CD4-positive, alpha-beta memory T cell (primary cell): ENCODE results near the gene ZMYM1. TPM values are rescaled to one million over a fixed set of nuclear protein-coding genes. Genes with fewer than 3 reads are reported as not detected.
"Not testable (repeated sequence)": the region's sequence is repeated elsewhere in the genome, so short reads cannot be mapped to it uniquely, and the experiment has no call there.

Experiments used
- CTCF ChIA-PET: fragments of 350-600 bp; sonication (Branson Sonifier 250); formaldehyde crosslinking; loops from one replicate; lab custom pipeline; 2021; ENCODE audit warnings: inconsistent platforms; ENCODE audit not compliant: partially characterized antibody; lab: Charles Lee
- POLR2A ChIA-PET: fragments of 350-600 bp; sonication (Branson Sonifier 250); formaldehyde crosslinking; loops from one replicate; lab custom pipeline; 2021; ENCODE audit not compliant: partially characterized antibody; lab: Charles Lee
- DNase-seq, 5 donors: peaks; one replicate each; pipeline versions ENCODE4 v3.0.0 to v3.0.0-alpha.2; 2020 to 2022; ENCODE audit warnings: mixed read lengths in 1 of 5
- H3K27ac ChIP-seq: one replicate; pipeline ENCODE4 v1.7.0; 2013; ENCODE audit warnings: low read depth, low read length
- H3K27me3 ChIP-seq: 2 replicates; pipeline ENCODE4 v1.7.0; 2013; ENCODE audit warnings: mild to moderate bottlenecking, low read length, moderate library complexity; ENCODE audit not compliant: insufficient read depth
- H3K36me3 ChIP-seq: 2 replicates; pipeline ENCODE4 v1.7.0; 2013; ENCODE audit warnings: mild to moderate bottlenecking, low read length, moderate library complexity; ENCODE audit not compliant: insufficient read depth
- H3K4me1 ChIP-seq: 2 replicates; pipeline ENCODE4 v1.7.0; 2013; ENCODE audit warnings: mild to moderate bottlenecking, low read length, moderate library complexity; ENCODE audit not compliant: insufficient read depth
- H3K4me3 ChIP-seq, 2 donors: one replicate each; pipeline ENCODE4 v1.7.0; 2013; ENCODE audit warnings: low read length in 2 of 2, mild to moderate bottlenecking in 1 of 2
- H3K9me3 ChIP-seq, 2 donors: one replicate each; pipeline ENCODE4 v1.7.0; 2013; ENCODE audit warnings: low read length in 2 of 2, control low read depth in 1 of 2; ENCODE audit not compliant: control insufficient read depth in 1 of 2
- H3K27ac Mint-ChIP-seq, 7 donors: one replicate each; pipeline ENCODE4 v1.8.0; 2020 to 2021; ENCODE audit warnings: mixed read lengths in 7 of 7, mild to moderate bottlenecking in 6 of 7, inconsistent platforms in 3 of 7, moderate library complexity in 3 of 7
- H3K27me3 Mint-ChIP-seq, 2 donors: one replicate each; pipeline ENCODE4 v1.8.0; 2020 to 2021; ENCODE audit warnings: mixed read lengths in 2 of 2
- H3K36me3 Mint-ChIP-seq, 2 donors: one replicate each; pipeline ENCODE4 v1.8.0; 2020 to 2021; ENCODE audit warnings: mixed read lengths in 2 of 2, inconsistent platforms in 1 of 2, mild to moderate bottlenecking in 1 of 2
- H3K4me1 Mint-ChIP-seq, 4 donors: one replicate each; pipeline ENCODE4 v1.8.0; 2020 to 2021; ENCODE audit warnings: mixed read lengths in 4 of 4, mild to moderate bottlenecking in 1 of 4
- H3K4me3 Mint-ChIP-seq, 8 donors: one replicate each; pipeline ENCODE4 v1.8.0; 2020 to 2021; ENCODE audit warnings: mixed read lengths in 8 of 8, mild to moderate bottlenecking in 7 of 8, moderate library complexity in 6 of 8, inconsistent platforms in 3 of 8
- H3K9me3 Mint-ChIP-seq, 8 donors: one replicate each; pipeline ENCODE4 v1.8.0; 2020 to 2021; ENCODE audit warnings: mixed read lengths in 8 of 8, mild to moderate bottlenecking in 5 of 8, inconsistent platforms in 3 of 8, moderate library complexity in 1 of 8
- intact Hi-C: fragments of 100-400 bp; cut with micrococcal nuclease; formaldehyde crosslinking; loops from one replicate; pipeline ENCODE4 v1.15.1; 2023
- polyA plus RNA-seq, 2 donors: library from polyadenylated mRNA; unstranded; fragments of 300-500 nt; fragmentation: Illumina TruSeq; gene quantifications; one replicate each; pipeline ENCODE4 v1.2.3, GENCODE V29; 2021
- total RNA-seq, 2 experiments: library from RNA; stranded (reverse); gene quantifications; one replicate each; pipeline ENCODE4 v1.2.3, GENCODE V29; 2021

Gene ZMYM1
- total and polyA plus RNA-seq, 4 experiments from 2014 or later: 10.0 to 25.9 (median 18.9) TPM

DNA sequence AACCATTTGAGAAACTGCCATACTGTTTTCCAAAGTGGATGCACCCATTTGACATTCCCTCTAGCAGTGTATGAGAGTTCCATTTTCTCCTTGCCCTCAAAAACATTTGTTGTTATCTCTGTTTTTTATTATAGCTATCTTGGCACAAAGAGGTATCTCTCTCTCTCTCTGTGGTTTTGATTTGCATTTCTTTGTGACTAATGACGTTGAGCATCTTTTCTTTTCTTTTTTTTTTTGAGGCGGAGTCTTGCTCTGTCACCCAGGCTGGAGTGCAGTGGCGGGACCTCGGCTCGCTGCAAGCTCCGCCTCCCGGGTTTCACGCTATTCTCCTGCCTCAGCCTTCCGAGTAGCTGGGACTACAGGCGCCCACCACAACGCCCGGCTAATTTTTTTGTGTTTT lies 30.1 kb upstream of the ZMYM1 start:
- CTCF ChIA-PET: no interaction called here
- no peaks in the 10 kb centered on the region for H3K4me1 Mint-ChIP-seq
- no peaks in the 10 kb centered on the region for H3K9me3 Mint-ChIP-seq
- H3K27ac Mint-ChIP-seq: no peak overlapping the region
- intact Hi-C loops: no loop called here
- H3K4me3 ChIP-seq: no peak overlapping the region
- H3K36me3 ChIP-seq: no peaks in the 10 kb centered on the region
- no peaks in the 10 kb centered on the region for H3K4me1 ChIP-seq
- H3K27me3 ChIP-seq: no peaks in the 10 kb centered on the region
- no peak overlapping the region for H3K27ac ChIP-seq
- POLR2A ChIA-PET: no interaction called here
- H3K36me3 Mint-ChIP-seq: no peaks in the 10 kb centered on the region
- no peak for DNase-seq
- peaks cover 1 to 3% of the 10 kb centered on the region in 2 donors for H3K27me3 Mint-ChIP-seq
- no peak overlapping the region for H3K4me3 Mint-ChIP-seq
- H3K9me3 ChIP-seq: no peaks in the 10 kb centered on the region

GRCh38 chr1:35053433-35053832 lies 25.8 kb upstream of the ZMYM1 start:
- Histone ChIP-seq H3K4me3 (no peak overlapping the region), H3K36me3 (no peaks in the 10 kb centered on the region), H3K9me3 (no peaks in the 10 kb centered on the region), H3K27me3 (no peaks in the 10 kb centered on the region), H3K27ac (no peak overlapping the region), H3K4me1 (no peaks in the 10 kb centered on the region)
- no peak overlapping the region for H3K27ac Mint-ChIP-seq
- intact Hi-C loops: no loop called here
- peaks cover 0 to 2% (median 0%) of the 10 kb centered on the region in 8 donors for H3K9me3 Mint-ChIP-seq
- H3K36me3 Mint-ChIP-seq: no peaks in the 10 kb centered on the region
- H3K4me1 Mint-ChIP-seq: peaks cover 0 to 1% (median 0%) of the 10 kb centered on the region in 4 donors
- DNase-seq: no peak
- H3K4me3 Mint-ChIP-seq: no peak overlapping the region
- H3K27me3 Mint-ChIP-seq: peaks cover 11% of the 10 kb centered on the region in 2 donors
- ChIA-PET POLR2A (no interaction called here), CTCF (no interaction called here)

DNA sequence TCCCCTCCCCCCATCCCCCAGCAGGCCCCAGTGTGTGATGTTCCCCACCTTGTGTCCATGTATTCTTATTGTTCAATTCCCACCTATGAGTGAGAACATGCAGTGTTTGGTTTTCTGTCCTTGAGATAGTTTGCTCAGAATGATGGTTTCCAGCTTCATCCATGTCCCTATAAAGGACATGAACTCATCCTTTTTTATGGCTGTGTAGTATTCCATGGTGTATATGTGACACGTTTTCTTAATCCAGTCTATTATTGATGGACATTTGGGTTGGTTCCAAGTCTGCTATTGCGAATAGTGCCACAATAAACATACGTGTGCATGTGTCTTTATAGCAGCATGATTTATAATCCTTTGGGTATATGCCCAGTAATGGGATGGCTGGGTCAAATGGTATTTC lies 24.9 kb upstream of the ZMYM1 start:
- DNase-seq, CTCF ChIA-PET, H3K36me3 ChIP-seq, H3K4me1 Mint-ChIP-seq, H3K9me3 Mint-ChIP-seq, H3K4me3 ChIP-seq, H3K4me1 ChIP-seq, H3K27ac Mint-ChIP-seq, H3K27ac ChIP-seq, H3K36me3 Mint-ChIP-seq, H3K9me3 ChIP-seq, intact Hi-C loops, H3K4me3 Mint-ChIP-seq, H3K27me3 ChIP-seq: not testable (repeated sequence)
- H3K27me3 Mint-ChIP-seq: peaks cover 11 to 16% of the 10 kb centered on the region in 2 donors
- POLR2A ChIA-PET: interaction anchor here (0.5 kb wide), 1 partner anchor 21 kb away, joined by 3 read pairs; no protein-coding TSS in a partner anchor

DNA sequence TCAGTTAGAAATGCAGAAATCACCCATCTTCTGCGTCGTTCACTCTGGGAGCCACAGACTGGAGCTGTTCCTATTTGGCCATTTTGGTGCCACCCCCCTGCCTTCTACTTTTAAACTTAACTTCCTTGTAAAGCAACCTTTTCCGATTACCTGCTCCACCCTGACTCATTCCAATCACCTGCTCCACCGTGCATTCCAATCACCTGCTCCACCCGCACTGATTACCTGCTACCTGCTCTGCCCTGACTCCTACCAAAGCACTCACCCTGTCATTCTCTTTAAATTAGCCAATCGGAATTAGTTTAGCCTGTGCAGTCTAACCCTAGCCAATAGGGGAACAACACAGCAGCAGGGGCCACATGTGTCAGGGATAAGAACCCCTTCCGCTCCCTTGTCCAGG lies 20.9 kb upstream of the ZMYM1 start:
- peaks cover 17 to 26% of the 10 kb centered on the region in 2 donors for H3K27me3 Mint-ChIP-seq
- H3K4me1 Mint-ChIP-seq, DNase-seq, H3K27ac Mint-ChIP-seq, H3K4me3 ChIP-seq, POLR2A ChIA-PET, CTCF ChIA-PET, intact Hi-C loops, H3K9me3 Mint-ChIP-seq, H3K36me3 ChIP-seq, H3K4me1 ChIP-seq, H3K27me3 ChIP-seq, H3K4me3 Mint-ChIP-seq, H3K36me3 Mint-ChIP-seq, H3K27ac ChIP-seq, H3K9me3 ChIP-seq: not testable (repeated sequence)

DNA sequence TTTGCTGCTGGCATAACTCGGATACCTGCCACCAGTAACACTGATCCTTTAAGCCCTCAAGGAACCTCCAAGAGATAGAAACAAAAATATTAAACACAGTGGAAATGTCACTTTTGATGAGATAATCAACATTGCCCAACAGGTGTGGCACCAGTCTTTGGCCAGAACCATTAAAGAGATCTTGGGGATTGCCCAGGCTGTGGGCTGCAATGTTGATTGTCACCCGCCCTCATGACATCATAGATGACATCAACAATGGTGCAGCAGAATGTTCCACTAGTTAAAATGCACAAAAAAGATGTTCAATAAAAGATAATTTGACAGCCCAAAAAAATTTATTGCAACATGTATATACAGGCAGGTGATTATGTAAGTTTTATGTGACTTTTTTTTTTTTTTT lies 20.2 kb upstream of the ZMYM1 start:
- peak in 1 of 5 donors; percentile 4 for DNase-seq
- no peaks in the 10 kb centered on the region for H3K36me3 ChIP-seq
- Mint-ChIP-seq H3K4me1 (peaks cover 0 to 1% (median 0%) of the 10 kb centered on the region in 4 donors), H3K27ac (no peak overlapping the region), H3K4me3 (no peak overlapping the region), H3K9me3 (peaks cover 0 to 6% (median 1%) of the 10 kb centered on the region in 8 donors), H3K36me3 (no peaks in the 10 kb centered on the region), H3K27me3 (peaks cover 20 to 29% of the 10 kb centered on the region in 2 donors)
- no peak overlapping the region for H3K27ac ChIP-seq
- H3K4me3 ChIP-seq: no peak overlapping the region
- no peaks in the 10 kb centered on the region for H3K4me1 ChIP-seq
- H3K27me3 ChIP-seq: no peaks in the 10 kb centered on the region
- ChIA-PET POLR2A (no interaction called here), CTCF (no interaction called here)
- intact Hi-C loops: no loop called here
- no peaks in the 10 kb centered on the region for H3K9me3 ChIP-seq

GRCh38 chr1:35062518-35063196 lies 16.5 kb upstream of the ZMYM1 start:
- H3K27me3 Mint-ChIP-seq: peaks cover 18 to 24% of the 10 kb centered on the region in 2 donors
- no peaks in the 10 kb centered on the region for H3K4me1 Mint-ChIP-seq
- Histone ChIP-seq H3K9me3 (no peaks in the 10 kb centered on the region), H3K27me3 (no peaks in the 10 kb centered on the region), H3K4me3 (no peak overlapping the region), H3K27ac (no peak overlapping the region), H3K4me1 (no peaks in the 10 kb centered on the region), H3K36me3 (no peaks in the 10 kb centered on the region)
- ChIA-PET CTCF (no interaction called here), POLR2A (no interaction called here)
- H3K36me3 Mint-ChIP-seq: no peaks in the 10 kb centered on the region
- no peak for DNase-seq
- H3K9me3 Mint-ChIP-seq: peaks cover 0 to 6% (median 1%) of the 10 kb centered on the region in 8 donors
- intact Hi-C loops: no loop called here
- H3K27ac Mint-ChIP-seq: no peak overlapping the region
- no peak overlapping the region for H3K4me3 Mint-ChIP-seq

DNA sequence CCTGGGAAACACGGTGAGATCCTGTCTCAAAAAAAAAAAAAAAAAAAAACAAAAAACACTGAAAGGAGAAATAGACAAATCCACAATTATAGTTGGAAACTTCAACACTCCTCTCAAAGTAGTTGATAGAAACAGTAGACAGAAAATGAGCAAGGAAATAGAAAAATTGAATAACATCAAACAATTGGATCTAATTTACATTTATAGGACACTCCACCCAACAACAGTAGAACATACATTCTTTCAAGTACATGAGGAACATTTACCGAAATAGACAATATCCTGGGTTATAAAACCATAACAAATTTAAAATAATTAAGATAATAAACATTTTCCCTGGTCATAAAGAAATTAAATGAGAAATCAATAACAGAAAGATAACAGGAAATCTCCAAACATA lies 14.9 kb upstream of the ZMYM1 start:
- Histone ChIP-seq H3K27me3 (no peaks in the 10 kb centered on the region), H3K4me1 (no peaks in the 10 kb centered on the region), H3K4me3 (no peak overlapping the region), H3K27ac (no peak overlapping the region), H3K36me3 (no peaks in the 10 kb centered on the region), H3K9me3 (no peaks in the 10 kb centered on the region)
- H3K4me1 Mint-ChIP-seq: no peaks in the 10 kb centered on the region
- peaks cover 0 to 6% (median 0%) of the 10 kb centered on the region in 8 donors for H3K9me3 Mint-ChIP-seq
- ChIA-PET CTCF (no interaction called here), POLR2A (no interaction called here)
- no peak overlapping the region for H3K4me3 Mint-ChIP-seq
- DNase-seq: no peak
- no peak overlapping the region for H3K27ac Mint-ChIP-seq
- intact Hi-C loops: no loop called here
- peaks cover 10 to 17% of the 10 kb centered on the region in 2 donors for H3K27me3 Mint-ChIP-seq
- H3K36me3 Mint-ChIP-seq: no peaks in the 10 kb centered on the region
